ENCODE data around the gene CLDN6. TPM values are rescaled to one million over a fixed set of nuclear protein-coding genes. Genes with fewer than 3 reads are reported as not detected.
A peak's percentile ranks its signal among the peaks of the same experiment; 100 is the strongest.

CLDN6 gene
- total and polyA plus RNA-seq, 9 donors, result 1.8 TPM; not detected in 8

DNA sequence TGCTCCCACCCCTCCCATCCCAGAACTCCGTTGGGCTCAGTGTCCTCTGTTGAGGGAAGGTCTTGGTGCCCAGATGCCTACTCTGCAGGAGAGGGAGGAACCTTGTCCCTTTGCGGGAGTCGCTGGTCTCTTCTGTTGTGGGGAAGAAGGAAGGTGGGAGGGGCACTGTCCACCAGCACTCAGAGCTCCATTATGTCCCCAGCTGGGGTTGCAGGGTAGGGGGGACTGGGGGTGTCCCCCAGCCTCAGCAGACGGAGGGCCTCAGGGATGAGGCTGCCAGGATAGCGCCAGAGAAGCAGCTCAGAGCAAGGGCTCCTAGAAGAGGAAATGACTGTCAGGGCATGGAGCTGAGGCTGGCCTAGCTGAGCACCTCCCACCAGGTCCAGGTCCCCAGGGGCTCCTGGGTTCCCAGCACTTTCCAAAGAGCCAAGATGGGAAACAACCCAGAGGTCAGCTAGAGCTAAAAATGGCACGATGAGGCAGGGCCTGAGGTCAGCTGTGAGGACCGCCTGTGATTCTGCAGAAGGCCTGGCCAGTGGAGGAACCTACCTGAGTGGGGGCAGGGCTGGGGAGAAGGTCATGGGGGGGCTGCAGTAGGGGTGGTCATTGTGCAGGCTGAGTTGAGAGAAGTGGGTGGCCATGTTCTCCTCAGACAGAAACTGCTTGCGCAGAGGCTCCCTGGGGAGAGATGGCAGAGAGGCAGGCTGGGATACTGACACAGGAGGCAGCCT, 4.9 kb upstream of the CLDN6 start:
- peak in 1 of 5 donors; percentile 53 for DNase-seq
- no peaks in the 10 kb centered on the region for H3K9me3 ChIP-seq
- H3K27ac ChIP-seq, result peak overlapping the region; percentile 91 to 92
- intact Hi-C loops (cut with DNase I), result loop anchor here in 1 of 4 donors (10.0 kb wide), 1 partner anchor 262 kb away; the partner anchor contains the start of gene ZNF263
- no peak for TF ChIP-seq CTCF (IDR thresholded peaks at IDR 0.05)
- no peak for TF ChIP-seq EP300 (IDR thresholded peaks at IDR 0.05)
- no peak for TF ChIP-seq POLR2A (IDR thresholded peaks at IDR 0.05)
- no peaks in the 10 kb centered on the region for H3K27me3 ChIP-seq
- WGBS, 3 donors, result 12 to 26% (median 20%) methylated on average over 8 of the region's 8 CpGs
- peak overlapping the region; percentile 76 for H3K4me3 ChIP-seq
- H3K4me1 ChIP-seq (ENCODE audit: insufficient read depth), result peaks cover 21% of the 10 kb centered on the region
- H3K36me3 ChIP-seq, result no peaks in the 10 kb centered on the region

DNA sequence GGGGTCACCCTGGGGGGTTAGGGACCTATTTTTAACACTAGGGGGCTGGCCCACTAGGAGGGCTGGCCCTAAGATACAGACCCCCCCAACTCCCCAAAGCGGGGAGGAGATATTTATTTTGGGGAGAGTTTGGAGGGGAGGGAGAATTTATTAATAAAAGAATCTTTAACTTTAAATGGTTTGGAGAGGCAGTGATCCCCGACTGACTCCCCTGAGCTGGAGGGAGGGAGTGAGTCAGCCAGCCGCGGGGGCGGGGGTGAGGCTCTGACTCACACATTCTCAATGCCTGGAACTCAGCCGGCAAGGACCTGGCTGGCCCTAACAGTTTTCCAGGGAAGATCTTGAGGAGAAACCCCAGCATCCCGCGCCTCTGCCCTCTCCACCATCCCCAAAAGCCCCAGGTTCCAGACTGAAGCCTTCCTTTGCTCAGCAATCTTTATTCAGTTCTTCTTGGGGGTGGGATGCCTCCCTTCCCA, 4.3 kb upstream of the CLDN6 start:
- TF ChIP-seq CTCF (IDR thresholded peaks at IDR 0.05) (no peak), POLR2A (IDR thresholded peaks at IDR 0.05) (no peak), EP300 (IDR thresholded peaks at IDR 0.05) (peak; percentile 62)
- DNase-seq, result peak; percentile 90 to 95 (median 91)
- H3K36me3 ChIP-seq, result no peaks in the 10 kb centered on the region
- intact Hi-C loops (cut with DNase I), result loop anchor here in 1 of 4 donors (10.0 kb wide), 1 partner anchor 263 kb away; the partner anchor contains the start of gene ZNF263
- H3K27me3 ChIP-seq, result no peaks in the 10 kb centered on the region
- H3K4me1 ChIP-seq (ENCODE audit: insufficient read depth), result peaks cover 21% of the 10 kb centered on the region
- WGBS, 3 donors, result 1 to 2% (median 2%) methylated on average over 8 of the region's 8 CpGs
- H3K4me3 ChIP-seq, result no peak overlapping the region
- H3K27ac ChIP-seq, result peak overlapping the region; percentile 91 to 92
- H3K9me3 ChIP-seq, result no peaks in the 10 kb centered on the region

DNA sequence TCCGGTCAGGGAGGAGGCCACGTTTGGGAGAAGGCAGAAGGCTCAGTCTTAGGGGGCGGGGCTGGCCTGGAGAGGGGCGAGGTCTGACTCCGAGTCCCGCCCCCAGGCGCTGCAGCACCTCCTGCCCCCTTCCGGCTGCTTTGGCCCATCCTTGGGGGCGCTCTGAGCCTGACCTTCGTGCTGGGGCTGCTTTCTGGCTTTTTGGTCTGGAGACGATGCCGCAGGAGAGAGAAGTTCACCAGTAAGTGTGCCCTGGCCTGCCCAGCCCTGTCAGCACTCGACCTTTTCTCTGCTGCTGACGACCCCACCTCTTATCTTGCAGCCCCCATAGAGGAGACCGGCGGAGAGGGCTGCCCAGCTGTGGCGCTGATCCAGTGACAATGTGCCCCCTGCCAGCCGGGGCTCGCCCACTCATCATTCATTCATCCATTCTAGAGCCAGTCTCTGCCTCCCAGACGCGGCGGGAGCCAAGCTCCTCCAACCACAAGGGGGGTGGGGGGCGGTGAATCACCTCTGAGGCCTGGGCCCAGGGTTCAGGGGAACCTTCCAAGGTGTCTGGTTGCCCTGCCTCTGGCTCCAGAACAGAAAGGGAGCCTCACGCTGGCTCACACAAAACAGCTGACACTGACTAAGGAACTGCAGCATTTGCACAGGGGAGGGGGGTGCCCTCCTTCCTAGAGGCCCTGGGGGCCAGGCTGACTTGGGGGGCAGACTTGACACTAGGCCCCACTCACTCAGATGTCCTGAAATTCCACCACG, 3.6 kb upstream of the CLDN6 start:
- WGBS, 3 donors, result 3 to 4% (median 4%) methylated on average over 24 to 25 of the region's 25 CpGs
- TF ChIP-seq CTCF (IDR thresholded peaks at IDR 0.05), result no peak
- no peak for TF ChIP-seq POLR2A (IDR thresholded peaks at IDR 0.05)
- no peak for TF ChIP-seq EP300 (IDR thresholded peaks at IDR 0.05)
- Histone ChIP-seq H3K27ac (peak overlapping the region; percentile 91 to 92), H3K4me3 (peak overlapping the region; percentile 60), H3K36me3 (no peaks in the 10 kb centered on the region), H3K27me3 (no peaks in the 10 kb centered on the region), H3K4me1 (ENCODE audit: insufficient read depth) (peaks cover 21% of the 10 kb centered on the region), H3K9me3 (no peaks in the 10 kb centered on the region)
- peak; percentile 70 to 85 (median 77) for DNase-seq
- intact Hi-C loops (cut with DNase I), result loop anchor here in 1 of 4 donors (10.0 kb wide), 1 partner anchor 263 kb away; the partner anchor contains the start of gene ZNF263

DNA sequence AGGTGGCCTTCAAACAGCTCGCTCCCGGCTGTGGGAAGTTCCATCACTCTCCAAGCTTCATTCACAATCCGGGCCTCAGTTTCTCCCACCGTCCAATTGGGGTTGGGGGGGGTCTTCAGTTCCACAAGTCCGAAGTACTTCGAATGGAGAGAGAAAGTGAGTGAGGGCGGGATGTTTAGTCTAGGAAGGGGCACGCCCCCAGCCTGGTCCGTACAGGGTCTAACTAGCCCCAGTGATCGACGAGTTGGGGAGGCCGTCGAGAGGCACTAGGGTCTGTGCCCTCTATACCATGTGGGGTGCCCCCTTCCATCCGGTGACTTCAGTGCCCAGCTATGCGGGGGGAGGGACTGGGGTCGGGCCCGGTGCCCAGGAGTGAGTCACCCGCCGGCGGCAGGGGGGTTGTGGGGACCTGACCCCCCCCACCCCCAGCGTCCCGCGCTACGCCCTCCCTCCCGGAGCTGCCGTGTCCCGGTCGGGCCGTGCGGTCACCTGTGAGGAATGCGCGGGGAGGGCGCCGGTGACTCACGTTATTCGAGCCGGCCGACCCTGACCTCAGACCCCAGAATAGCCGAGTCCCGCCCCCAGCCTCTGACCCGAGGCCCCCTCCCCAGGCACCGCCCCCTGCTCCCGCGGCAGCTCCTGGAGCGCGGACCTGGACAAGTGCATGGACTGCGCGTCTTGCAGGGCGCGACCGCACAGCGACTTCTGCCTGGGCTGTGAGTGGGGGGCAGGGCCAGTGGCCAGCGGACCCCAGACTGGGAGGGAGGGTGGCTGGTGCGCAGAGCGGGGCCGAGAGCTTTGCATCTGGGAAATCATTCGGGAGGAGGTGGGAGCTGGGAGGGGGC, 2.8 kb upstream of the CLDN6 start:
- intact Hi-C loops (cut with DNase I), result loop anchor here in 1 of 4 donors (10.0 kb wide), 1 partner anchor 264 kb away; the partner anchor contains the start of gene ZNF263
- no peak for TF ChIP-seq CTCF (IDR thresholded peaks at IDR 0.05)
- peak; percentile 62 for TF ChIP-seq EP300 (IDR thresholded peaks at IDR 0.05)
- TF ChIP-seq POLR2A (IDR thresholded peaks at IDR 0.05), result no peak
- H3K27me3 ChIP-seq, result no peaks in the 10 kb centered on the region
- WGBS, 3 donors, result 0 to 1% (median 0%) methylated on average over 54 to 57 of the region's 57 CpGs
- H3K9me3 ChIP-seq, result no peaks in the 10 kb centered on the region
- H3K36me3 ChIP-seq, result no peaks in the 10 kb centered on the region
- peaks cover 21% of the 10 kb centered on the region for H3K4me1 ChIP-seq (ENCODE audit: insufficient read depth)
- peak; percentile 81 to 90 (median 86) for DNase-seq
- peak overlapping the region; percentile 91 to 92 for H3K27ac ChIP-seq
- H3K4me3 ChIP-seq, result peak overlapping the region; percentile 60

Data from ovary (tissue), 9 donors.